NCI-H2107 treated with DMSO at 0.1 percent for 48 hours (cell line): Measurements from ENCODE around the gene NCF2.
A peak's percentile ranks its signal among the peaks of the same experiment; 100 is the strongest.

Source experiments
- DNase-seq: peaks from one replicate; lab custom pipeline; 2025; ENCODE audit not compliant: unreplicated experiment; lab: John Stamatoyannopoulos, UW

The NCF2 gene

GRCh38 chr1:183612407-183612806 lies 22.1 kb upstream of the NCF2 start:
- no peak for DNase-seq

DNA sequence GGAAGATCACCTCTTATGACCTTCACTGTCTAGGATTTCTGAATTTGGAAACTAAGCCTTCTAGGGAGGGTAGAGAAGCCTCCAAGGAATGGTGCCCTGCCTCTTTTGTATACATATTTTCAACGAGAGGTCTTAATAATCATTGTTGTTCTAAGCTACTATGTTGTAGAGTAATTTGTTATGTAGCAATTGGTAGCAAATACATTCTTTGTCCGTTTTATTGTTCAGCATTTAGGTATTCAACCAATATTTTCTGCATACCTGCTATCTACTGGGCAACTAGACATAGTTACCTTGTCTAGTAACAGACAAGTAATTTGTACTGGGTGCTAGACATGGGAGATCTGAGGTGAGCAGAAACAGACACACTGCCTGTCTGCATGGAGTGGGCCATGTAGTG lies 20.8 kb upstream of the NCF2 start:
- DNase-seq = no peak

DNA sequence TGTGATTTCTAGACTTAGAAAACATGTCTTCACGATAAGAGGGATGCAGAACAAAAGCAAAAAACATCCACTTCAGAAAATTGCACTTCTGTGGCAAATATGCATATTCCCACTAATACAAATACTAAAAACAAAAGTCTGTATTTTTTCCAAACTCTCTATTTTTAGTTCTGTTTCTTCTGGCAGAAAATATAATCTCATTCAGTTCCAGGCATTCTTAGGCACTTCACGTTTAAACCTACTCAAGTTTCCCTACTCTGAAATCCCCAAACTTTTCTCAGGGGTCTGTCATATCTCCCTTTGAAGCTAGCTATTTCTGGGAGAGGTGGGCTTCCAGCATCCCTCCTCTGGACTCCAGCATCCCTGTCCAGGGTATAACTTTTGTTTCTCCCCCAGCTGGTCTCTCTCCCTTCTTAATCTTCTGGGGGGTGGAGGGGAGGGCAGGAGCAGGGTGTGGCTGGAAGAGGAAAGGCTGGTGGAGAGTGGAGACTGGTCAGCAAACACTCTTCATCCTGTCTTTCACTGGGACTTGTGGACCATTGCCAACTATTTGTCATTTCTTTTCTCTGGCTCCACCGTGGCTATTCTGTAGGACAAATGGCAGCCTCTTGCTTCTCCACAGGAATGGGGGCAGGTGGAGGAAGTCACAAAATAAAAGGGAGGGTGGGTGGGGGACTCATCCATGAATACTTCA lies 19.6 kb upstream of the NCF2 start:
- DNase-seq = no peak

GRCh38 chr1:183609313-183609712 lies 19.1 kb upstream of the NCF2 start:
- DNase-seq = no peak

- no peak for DNase-seq
These were observed 17.2 kb upstream of the NCF2 start for GRCh38 chr1:183607322-183607980.

- DNase-seq = no peak
These were observed 15.6 kb upstream of the NCF2 start for GRCh38 chr1:183605904-183606303.

DNA sequence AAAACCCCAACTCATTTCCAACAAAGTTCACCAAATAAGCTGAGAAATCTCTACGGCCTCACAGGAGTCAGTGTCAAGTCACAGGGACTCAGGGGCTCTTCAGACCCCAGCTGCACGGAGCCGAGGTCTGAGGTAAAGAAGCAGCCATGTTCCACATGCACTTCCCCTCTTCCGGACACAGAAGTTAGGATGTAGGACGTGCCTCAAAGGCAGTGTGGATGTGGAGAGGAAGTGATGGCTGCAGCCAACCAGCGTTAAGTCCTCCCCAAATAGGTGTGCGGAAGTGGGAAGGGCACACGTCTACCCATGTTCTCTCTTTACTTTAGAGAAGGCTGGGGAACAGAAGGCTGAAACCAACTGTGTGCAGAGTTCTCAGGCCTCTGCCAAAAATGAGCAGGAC lies 14.6 kb upstream of the NCF2 start:
- DNase-seq = no peak

- peak; percentile 19 for DNase-seq
These were observed 14.0 kb upstream of the NCF2 start for GRCh38 chr1:183604038-183604808.

DNA sequence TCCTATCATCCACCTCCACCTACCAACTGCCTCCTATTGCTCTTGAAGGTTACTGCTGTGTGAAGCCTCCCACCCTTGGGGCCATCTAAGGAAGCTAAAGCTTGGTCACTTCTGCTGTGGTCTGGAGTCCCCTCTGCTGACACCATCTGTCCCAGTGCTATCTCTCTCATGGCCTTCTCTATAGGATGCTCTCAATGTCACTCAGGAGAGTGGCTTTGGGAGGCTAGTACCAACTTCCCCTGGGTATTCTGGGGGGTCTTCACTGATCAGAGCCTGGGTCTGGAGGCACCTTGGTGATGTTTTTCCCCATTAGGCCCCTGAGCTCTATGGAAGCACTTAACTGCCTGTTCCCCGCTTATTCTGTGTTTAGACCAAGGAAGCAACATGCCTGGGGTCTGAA lies 12.3 kb upstream of the NCF2 start:
- no peak for DNase-seq

DNA sequence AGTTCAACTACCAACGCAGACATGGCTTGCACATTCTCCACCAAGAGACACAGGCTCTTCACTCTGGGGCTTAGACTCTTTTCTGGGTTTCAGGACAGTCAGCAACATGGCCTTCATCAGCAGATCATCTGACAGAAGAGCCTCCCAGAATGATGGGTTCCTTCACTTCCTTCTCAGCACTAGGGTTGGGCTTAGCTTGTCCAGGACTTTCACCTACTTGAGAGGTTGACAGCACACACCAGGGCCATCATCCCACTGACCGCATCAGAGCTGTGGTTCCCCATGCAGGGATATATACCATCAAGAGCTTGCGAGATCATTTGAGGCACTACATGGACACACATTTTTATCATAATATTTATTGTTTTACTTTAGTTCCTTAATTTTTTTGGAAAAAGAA lies 10.4 kb upstream of the NCF2 start:
- DNase-seq = no peak

- no peak for DNase-seq
These were observed 9.9 kb upstream of the NCF2 start for GRCh38 chr1:183600136-183600535.

DNA sequence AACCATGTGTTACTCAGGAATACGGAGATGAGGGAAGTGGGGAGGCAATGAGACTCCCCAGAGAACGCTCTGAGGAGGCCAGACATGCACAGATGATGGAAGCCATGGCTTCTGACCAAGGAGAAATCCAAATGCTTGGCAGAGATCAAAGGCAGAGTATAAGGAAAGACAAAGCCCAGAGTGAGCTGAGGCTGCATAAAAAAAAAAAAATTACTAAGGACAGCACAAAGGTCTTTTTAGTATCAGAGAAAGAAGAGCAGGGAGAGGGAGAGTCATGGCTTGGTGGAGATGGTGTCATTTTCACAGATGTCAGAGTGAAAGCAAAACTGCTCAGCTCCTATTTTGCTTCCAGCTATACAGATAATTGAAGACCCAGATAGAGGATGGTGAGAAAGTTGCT lies 8.1 kb upstream of the NCF2 start:
- no peak for DNase-seq

GRCh38 chr1:183597656-183598347 lies 7.5 kb upstream of the NCF2 start:
- DNase-seq = no peak

DNA sequence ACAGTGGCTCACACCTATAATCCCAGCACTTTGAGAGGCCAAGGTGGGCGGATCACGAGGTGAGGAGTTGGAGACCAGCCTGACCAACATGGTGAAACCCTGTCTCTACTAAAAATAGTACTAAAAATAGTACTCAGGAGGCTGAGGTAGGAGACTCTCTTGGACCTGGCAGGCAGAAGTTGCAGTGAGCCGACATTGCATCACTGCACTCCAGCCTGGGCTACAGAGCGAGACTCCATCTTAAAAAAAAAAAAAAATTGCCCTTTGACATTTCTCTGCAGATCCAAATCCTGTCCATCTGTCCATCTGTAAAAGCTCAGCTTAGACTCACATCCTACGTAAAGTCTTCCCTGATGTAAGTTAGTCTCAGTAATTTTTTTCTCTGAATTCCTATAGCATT lies 6.2 kb upstream of the NCF2 start:
- no peak for DNase-seq

GRCh38 chr1:183595537-183595936 lies 5.3 kb upstream of the NCF2 start:
- no peak for DNase-seq

DNA sequence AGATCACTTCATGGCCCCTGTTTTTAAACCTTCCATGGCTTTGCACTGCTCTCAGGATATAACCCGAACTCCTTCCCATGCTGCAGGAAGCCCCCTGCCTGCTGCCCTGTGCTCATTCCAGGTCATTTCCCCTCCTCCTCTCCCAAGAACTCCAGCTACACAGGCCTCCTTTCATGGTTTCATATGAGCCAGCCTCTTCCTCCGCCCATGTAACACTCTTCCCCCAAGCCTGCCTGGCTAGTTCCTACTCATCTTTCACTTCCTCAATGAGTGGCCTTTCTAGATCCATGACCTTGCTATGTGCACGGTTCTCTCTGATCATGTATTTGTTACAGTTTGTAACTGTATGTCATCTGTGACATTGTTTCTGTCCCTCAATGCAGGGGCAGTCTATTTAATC lies 3.1 kb upstream of the NCF2 start:
- no peak for DNase-seq

DNA sequence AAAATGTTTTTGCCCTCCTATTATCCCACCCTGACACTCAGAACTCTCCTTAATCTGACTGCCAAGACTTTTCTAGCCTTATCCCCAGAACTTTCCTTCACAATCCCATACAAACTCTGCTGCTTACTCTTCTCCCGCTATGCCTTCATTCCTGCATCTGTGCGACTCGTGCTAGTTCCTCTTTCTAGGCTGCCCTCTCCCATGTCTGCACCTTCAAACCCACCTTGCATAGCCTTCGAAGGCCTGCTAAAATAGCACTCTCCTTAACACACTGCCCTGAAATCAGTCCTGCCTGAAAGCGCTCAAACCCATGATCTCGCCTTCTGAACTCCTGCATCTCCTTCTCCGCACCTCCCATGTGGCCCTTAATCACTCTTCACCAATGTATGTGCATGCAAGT lies 2.5 kb upstream of the NCF2 start:
- DNase-seq = no peak

- peak; percentile 17 for DNase-seq
These were observed 400 bp downstream of the NCF2 start for GRCh38 chr1:183589874-183590243.

- no peak for DNase-seq
These were observed 875 bp downstream of the NCF2 start for GRCh38 chr1:183589384-183589783.

GRCh38 chr1:183588827-183589226 lies 1.4 kb downstream of the NCF2 start:
- no peak for DNase-seq

- DNase-seq = no peak
These were observed 3.3 kb downstream of the NCF2 start for GRCh38 chr1:183586926-183587325.

DNA sequence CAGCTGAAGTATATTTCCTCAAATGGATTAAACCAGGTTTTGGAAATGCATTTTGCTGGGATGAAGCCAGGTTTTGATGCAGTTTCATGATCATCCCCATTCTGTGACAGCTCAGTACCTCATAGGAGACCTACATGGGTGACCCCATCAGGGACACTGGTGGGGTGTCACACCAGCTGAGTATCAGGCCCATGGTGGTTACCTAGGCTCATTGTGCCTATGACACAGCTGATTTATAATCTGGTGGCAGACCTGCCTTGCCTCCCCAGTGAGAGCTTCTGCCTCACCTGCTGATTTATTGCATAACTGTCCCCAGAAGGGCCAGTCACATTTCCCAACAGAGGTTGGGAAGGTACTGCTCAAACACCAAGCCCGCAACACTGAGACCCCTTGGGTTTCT lies 3.8 kb downstream of the NCF2 start:
- DNase-seq = no peak
